ENCODE results near the gene LBR.

DNA sequence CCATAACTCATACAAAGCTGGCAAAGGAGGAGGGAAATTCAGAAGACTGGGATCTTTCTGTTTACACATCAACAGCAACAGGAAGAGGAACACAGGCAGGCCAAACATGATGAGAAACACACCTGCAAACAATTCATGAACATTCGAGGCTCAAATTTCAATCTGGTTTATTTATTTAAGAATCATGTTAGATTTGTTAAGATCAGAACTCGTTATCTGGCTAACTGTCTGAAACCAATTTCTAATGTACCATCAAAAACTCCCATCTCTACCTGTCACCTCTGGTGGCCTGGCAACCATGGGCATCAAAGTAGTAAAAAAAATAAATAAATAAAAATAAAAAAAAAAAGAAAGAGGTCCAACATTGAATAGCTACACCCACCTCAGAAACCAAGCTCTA, 9.8 kb downstream of the LBR start:
- TF ChIP-seq, protein P1, sequence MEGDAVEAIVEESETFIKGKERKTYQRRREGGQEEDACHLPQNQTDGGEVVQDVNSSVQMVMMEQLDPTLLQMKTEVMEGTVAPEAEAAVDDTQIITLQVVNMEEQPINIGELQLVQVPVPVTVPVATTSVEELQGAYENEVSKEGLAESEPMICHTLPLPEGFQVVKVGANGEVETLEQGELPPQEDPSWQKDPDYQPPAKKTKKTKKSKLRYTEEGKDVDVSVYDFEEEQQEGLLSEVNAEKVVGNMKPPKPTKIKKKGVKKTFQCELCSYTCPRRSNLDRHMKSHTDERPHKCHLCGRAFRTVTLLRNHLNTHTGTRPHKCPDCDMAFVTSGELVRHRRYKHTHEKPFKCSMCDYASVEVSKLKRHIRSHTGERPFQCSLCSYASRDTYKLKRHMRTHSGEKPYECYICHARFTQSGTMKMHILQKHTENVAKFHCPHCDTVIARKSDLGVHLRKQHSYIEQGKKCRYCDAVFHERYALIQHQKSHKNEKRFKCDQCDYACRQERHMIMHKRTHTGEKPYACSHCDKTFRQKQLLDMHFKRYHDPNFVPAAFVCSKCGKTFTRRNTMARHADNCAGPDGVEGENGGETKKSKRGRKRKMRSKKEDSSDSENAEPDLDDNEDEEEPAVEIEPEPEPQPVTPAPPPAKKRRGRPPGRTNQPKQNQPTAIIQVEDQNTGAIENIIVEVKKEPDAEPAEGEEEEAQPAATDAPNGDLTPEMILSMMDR (IDR thresholded peaks at IDR 0.05), result no peak
- TF ChIP-seq POLR2A (IDR thresholded peaks at IDR 0.05), result no peak

All from adrenal gland (tissue), 5 donors.